GM23338 (cell line): ENCODE measurements around the gene CENPA. TPM values are rescaled to one million over a fixed set of nuclear protein-coding genes. Genes with fewer than 3 reads are reported as not detected.
"Not testable (repeated sequence)": the region's sequence is repeated elsewhere in the genome, so short reads cannot be mapped to it uniquely, and the experiment has no call there.

Experiments used
- ATAC-seq: fragments of 200-7000 bp; cut with Tn5 transposase; 3 replicates; pipeline ENCODE4 v1.9.1; 2020
- DNase-seq: peaks from one replicate; pipeline ENCODE4 v3.0.0-alpha.2; 2015; ENCODE audit warnings: low spot score
- H2AFZ ChIP-seq: fragments of 200-600 bp; sonication (generic); 2 replicates; pipeline ENCODE4 v1.8.0; 2016; ENCODE audit warnings: antibody characterized with exemption, mild to moderate bottlenecking, moderate library complexity
- H3F3A ChIP-seq: fragments of 200-600 bp; sonication (generic); replicated peaks from 2 replicates; pipeline ENCODE4 v1.8.0; 2017; ENCODE audit warnings: antibody characterized with exemption, mixed run types, low read depth
- H3K27ac ChIP-seq: fragments of 200-600 bp; sonication (generic); 2 replicates; pipeline ENCODE4 v1.6.1; 2016; ENCODE audit warnings: low read depth
- H3K27me3 ChIP-seq: fragments of 200-600 bp; sonication (generic); 2 replicates; pipeline ENCODE4 v1.8.0; 2016; ENCODE audit warnings: mild to moderate bottlenecking, mixed run types, moderate library complexity; ENCODE audit not compliant: insufficient read depth
- H3K36me3 ChIP-seq: fragments of 200-600 bp; sonication (generic); 2 replicates; pipeline ENCODE4 v1.8.0; 2016; ENCODE audit warnings: mild to moderate bottlenecking; ENCODE audit not compliant: insufficient read depth
- H3K4me1 ChIP-seq: fragments of 200-600 bp; sonication (generic); 2 replicates; pipeline ENCODE4 v1.8.0; 2016; ENCODE audit warnings: mild to moderate bottlenecking, moderate library complexity; ENCODE audit not compliant: insufficient read depth
- H3K4me2 ChIP-seq: fragments of 200-600 bp; sonication (generic); 2 replicates; pipeline ENCODE4 v1.7.1; 2017; ENCODE audit warnings: mixed run types
- H3K4me3 ChIP-seq: fragments of 200-600 bp; sonication (generic); 2 replicates; pipeline ENCODE4 v1.6.1; 2016; ENCODE audit warnings: mixed run types
- H3K79me2 ChIP-seq: fragments of 200-600 bp; sonication (generic); replicated peaks from 2 replicates; pipeline ENCODE4 v1.8.0; 2017; ENCODE audit warnings: mild to moderate bottlenecking; ENCODE audit not compliant: insufficient read depth
- H3K9me2 ChIP-seq: fragments of 200-600 bp; sonication (generic); 2 replicates; pipeline ENCODE4 v1.8.0; 2017; ENCODE audit not compliant: insufficient read depth
- H4K20me1 ChIP-seq: fragments of 200-600 bp; sonication (generic); replicated peaks from 2 replicates; pipeline ENCODE4 v1.8.0; 2017; ENCODE audit warnings: mild to moderate bottlenecking; ENCODE audit not compliant: insufficient read depth
- H3K27ac Mint-ChIP-seq: 2 replicates; pipeline ENCODE4 v1.8.0; 2020; ENCODE audit warnings: inconsistent platforms, mild to moderate bottlenecking, moderate library complexity, mixed read lengths
- H3K27me3 Mint-ChIP-seq: 3 replicates; pipeline ENCODE4 v1.8.0; 2022; ENCODE audit warnings: low read depth, mild to moderate bottlenecking, moderate library complexity, mixed read lengths, inconsistent platforms; ENCODE audit not compliant: insufficient read depth, poor library complexity
- H3K36me3 Mint-ChIP-seq: 3 replicates; pipeline ENCODE4 v1.8.0; 2021; ENCODE audit warnings: low read depth, mild to moderate bottlenecking, inconsistent platforms, moderate library complexity, mixed read lengths
- H3K4me1 Mint-ChIP-seq: 3 replicates; pipeline ENCODE4 v1.8.0; 2020; ENCODE audit warnings: mild to moderate bottlenecking, inconsistent platforms, mixed read lengths
- H3K4me3 Mint-ChIP-seq: 3 replicates; pipeline ENCODE4 v1.8.0; 2021; ENCODE audit warnings: moderate library complexity, mild to moderate bottlenecking, inconsistent platforms, mixed read lengths
- H3K9me3 Mint-ChIP-seq: 3 replicates; pipeline ENCODE4 v1.8.0; 2020; ENCODE audit warnings: moderate library complexity, mild to moderate bottlenecking, inconsistent platforms, mixed read lengths
- EZH2 ChIP-seq: fragments of 200-600 bp; sonication (generic); IDR thresholded peaks from one replicate; pipeline ENCODE4 v1.8.0; 2017; ENCODE audit warnings: antibody characterized with exemption, mild to moderate bottlenecking, low read depth; ENCODE audit not compliant: unreplicated experiment
- NANOG ChIP-seq: IDR thresholded peaks from 2 replicates; pipeline ENCODE4 v1.6.1; 2016; ENCODE audit warnings: antibody characterized with exemption, borderline replicate concordance
- POLR2AphosphoS5 ChIP-seq: IDR thresholded peaks from 2 replicates; pipeline ENCODE4 v1.6.1; 2016; ENCODE audit warnings: antibody characterized with exemption, low read depth
- STAT1 ChIP-seq: IDR thresholded peaks from one replicate; pipeline ENCODE4 v1.6.1; 2016; ENCODE audit warnings: antibody characterized with exemption; ENCODE audit not compliant: unreplicated experiment
- ZNF114 ChIP-seq: fragments of 250-450 bp; sonication (Bioruptor Pico); IDR thresholded peaks from 2 replicates; pipeline ENCODE4 v1.5.0; 2020; ENCODE audit warnings: mild to moderate bottlenecking, moderate library complexity
- polyA plus RNA-seq: library from polyadenylated mRNA; unstranded; fragments of >200 nt; fragmentation: Nextera tagmentation; extraction: Ambion mirVana; gene quantifications from 2 replicates; pipeline ENCODE4 v1.2.1, GENCODE V29; 2016
- total RNA-seq: library from RNA; depleted of rRNA; stranded (reverse); fragments of >200 nt; shearing (Covaris generic); gene quantifications from 2 replicates; pipeline ENCODE4 v1.2.3, GENCODE V29; 2014
- TF ChIP-seq, protein P1 (sequence below): IDR thresholded peaks from one replicate; pipeline ENCODE4 v1.6.1; 2018; ENCODE audit warnings: antibody characterized with exemption; ENCODE audit not compliant: unreplicated experiment
- TF ChIP-seq, protein P2 (sequence below), 2 experiments: fragments of 200-600 bp in 1 of 2; sonication (generic) in 1 of 2; conservative IDR thresholded peaks; 2 replicates each; pipeline versions ENCODE4 v1.5.1 to v1.6.1; 2016 to 2017; ENCODE audit warnings: antibody characterized with exemption in 2 of 2, low read depth in 2 of 2, mild to moderate bottlenecking in 2 of 2, moderate library complexity in 1 of 2

Gene CENPA
- total and polyA plus RNA-seq, 2 experiments from 2014 or later = 16.8 to 24.2 TPM

DNA sequence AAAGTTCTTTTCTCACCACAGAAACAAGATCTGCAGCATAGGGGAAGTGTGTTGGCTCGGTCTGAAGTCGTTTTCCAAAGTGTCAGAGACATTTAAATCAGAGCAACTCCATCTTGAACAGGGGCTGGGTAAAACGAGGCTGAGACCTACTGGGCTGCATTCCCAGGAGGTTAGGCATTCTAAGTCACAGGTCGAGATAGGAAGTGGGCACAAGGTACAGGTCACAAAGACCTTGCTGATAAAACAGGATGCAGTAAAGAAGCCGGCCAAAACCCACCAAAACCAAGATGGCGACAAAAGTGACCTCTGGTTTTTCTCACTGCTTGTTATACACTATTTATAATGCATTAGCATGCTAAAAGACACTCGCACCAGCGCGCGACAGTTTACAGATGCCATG is 24.9 kb upstream of the CENPA start:
- not testable (repeated sequence) for ATAC-seq, H3K9me3 Mint-ChIP-seq, DNase-seq, H3K27ac ChIP-seq, H3K27ac Mint-ChIP-seq, H4K20me1 ChIP-seq, H3F3A ChIP-seq, H2AFZ ChIP-seq, H3K4me2 ChIP-seq, H3K27me3 ChIP-seq, H3K36me3 Mint-ChIP-seq, H3K4me3 Mint-ChIP-seq, H3K4me1 ChIP-seq, H3K79me2 ChIP-seq, H3K9me2 ChIP-seq, H3K4me3 ChIP-seq, H3K36me3 ChIP-seq
- peaks cover 27% of the 10 kb centered on the region for H3K4me1 Mint-ChIP-seq
- H3K27me3 Mint-ChIP-seq = peaks cover 12% of the 10 kb centered on the region

DNA sequence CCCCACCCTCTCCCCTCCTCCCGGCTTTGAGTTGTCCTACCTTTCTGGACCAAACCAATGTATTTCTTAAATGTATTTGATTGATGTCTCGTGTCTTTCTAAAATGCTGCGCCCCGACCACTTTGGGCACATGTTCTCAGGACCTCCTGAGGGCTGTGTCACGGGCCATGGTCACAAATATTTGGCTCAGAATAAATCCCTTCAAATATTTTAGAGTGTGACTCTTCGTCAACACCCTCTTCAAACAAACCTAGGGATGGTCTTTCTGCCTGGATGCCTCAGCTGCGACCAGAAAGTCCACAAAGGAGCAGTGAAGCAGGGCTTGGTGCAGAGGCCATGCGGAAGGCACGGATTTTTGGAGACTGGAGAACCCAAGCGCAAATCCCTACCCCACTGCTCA is 22.8 kb upstream of the CENPA start:
- Histone ChIP-seq H3K4me2 (no peak overlapping the region), H3F3A (no peaks in the 10 kb centered on the region; the same call in 1 of the 2 replicates), H4K20me1 (no peaks in the 10 kb centered on the region), H3K4me1 (peaks cover 4% of the 10 kb centered on the region; the same call in 1 of the 2 replicates), H3K27me3 (peaks cover 9% of the 10 kb centered on the region; the same call in 1 of the 2 replicates), H3K4me3 (no peak overlapping the region), H3K36me3 (no peaks in the 10 kb centered on the region), H3K9me2 (no peaks in the 10 kb centered on the region), H2AFZ (no peak overlapping the region), H3K27ac (no peak overlapping the region), H3K79me2 (no peaks in the 10 kb centered on the region)
- DNase-seq (no peak), ATAC-seq (no peak)
- TF ChIP-seq, protein P1, sequence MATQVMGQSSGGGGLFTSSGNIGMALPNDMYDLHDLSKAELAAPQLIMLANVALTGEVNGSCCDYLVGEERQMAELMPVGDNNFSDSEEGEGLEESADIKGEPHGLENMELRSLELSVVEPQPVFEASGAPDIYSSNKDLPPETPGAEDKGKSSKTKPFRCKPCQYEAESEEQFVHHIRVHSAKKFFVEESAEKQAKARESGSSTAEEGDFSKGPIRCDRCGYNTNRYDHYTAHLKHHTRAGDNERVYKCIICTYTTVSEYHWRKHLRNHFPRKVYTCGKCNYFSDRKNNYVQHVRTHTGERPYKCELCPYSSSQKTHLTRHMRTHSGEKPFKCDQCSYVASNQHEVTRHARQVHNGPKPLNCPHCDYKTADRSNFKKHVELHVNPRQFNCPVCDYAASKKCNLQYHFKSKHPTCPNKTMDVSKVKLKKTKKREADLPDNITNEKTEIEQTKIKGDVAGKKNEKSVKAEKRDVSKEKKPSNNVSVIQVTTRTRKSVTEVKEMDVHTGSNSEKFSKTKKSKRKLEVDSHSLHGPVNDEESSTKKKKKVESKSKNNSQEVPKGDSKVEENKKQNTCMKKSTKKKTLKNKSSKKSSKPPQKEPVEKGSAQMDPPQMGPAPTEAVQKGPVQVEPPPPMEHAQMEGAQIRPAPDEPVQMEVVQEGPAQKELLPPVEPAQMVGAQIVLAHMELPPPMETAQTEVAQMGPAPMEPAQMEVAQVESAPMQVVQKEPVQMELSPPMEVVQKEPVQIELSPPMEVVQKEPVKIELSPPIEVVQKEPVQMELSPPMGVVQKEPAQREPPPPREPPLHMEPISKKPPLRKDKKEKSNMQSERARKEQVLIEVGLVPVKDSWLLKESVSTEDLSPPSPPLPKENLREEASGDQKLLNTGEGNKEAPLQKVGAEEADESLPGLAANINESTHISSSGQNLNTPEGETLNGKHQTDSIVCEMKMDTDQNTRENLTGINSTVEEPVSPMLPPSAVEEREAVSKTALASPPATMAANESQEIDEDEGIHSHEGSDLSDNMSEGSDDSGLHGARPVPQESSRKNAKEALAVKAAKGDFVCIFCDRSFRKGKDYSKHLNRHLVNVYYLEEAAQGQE = no peak
- TF ChIP-seq ZNF114 (CRISPR knock-in tag) = no peak
- TF ChIP-seq POLR2AphosphoS5 = no peak
- no peak for TF ChIP-seq NANOG
- no peak for TF ChIP-seq STAT1
- TF ChIP-seq EZH2 = no peak
- TF ChIP-seq, protein P2, sequence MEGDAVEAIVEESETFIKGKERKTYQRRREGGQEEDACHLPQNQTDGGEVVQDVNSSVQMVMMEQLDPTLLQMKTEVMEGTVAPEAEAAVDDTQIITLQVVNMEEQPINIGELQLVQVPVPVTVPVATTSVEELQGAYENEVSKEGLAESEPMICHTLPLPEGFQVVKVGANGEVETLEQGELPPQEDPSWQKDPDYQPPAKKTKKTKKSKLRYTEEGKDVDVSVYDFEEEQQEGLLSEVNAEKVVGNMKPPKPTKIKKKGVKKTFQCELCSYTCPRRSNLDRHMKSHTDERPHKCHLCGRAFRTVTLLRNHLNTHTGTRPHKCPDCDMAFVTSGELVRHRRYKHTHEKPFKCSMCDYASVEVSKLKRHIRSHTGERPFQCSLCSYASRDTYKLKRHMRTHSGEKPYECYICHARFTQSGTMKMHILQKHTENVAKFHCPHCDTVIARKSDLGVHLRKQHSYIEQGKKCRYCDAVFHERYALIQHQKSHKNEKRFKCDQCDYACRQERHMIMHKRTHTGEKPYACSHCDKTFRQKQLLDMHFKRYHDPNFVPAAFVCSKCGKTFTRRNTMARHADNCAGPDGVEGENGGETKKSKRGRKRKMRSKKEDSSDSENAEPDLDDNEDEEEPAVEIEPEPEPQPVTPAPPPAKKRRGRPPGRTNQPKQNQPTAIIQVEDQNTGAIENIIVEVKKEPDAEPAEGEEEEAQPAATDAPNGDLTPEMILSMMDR (conservative IDR thresholded peaks at IDR 0.05; ENCODE audit: low read depth in 2 of 2) = no peak
- no peaks in the 10 kb centered on the region; the same call in 2 of the 3 replicates for H3K9me3 Mint-ChIP-seq
- peaks cover 9% of the 10 kb centered on the region for H3K27me3 Mint-ChIP-seq
- no peaks in the 10 kb centered on the region for H3K36me3 Mint-ChIP-seq
- H3K27ac Mint-ChIP-seq = no peak overlapping the region
- H3K4me1 Mint-ChIP-seq = peaks cover 18% of the 10 kb centered on the region
- peak overlapping the region; percentile 80 for H3K4me3 Mint-ChIP-seq
